Stimulated activated CD8-positive, alpha-beta memory T cell treated with anti-CD3 and anti-CD28 coated beads, Interleukin-2, amount 100 ng/mL, for 48 hours (primary cell): Measurements from ENCODE around the gene MAB21L4.

Experiments used
- DNase-seq, 2 donors: peaks; one replicate each; pipeline ENCODE4 v3.0.0-alpha.2; 2020; ENCODE audit warnings: low read depth in 2 of 2

Gene MAB21L4

DNA sequence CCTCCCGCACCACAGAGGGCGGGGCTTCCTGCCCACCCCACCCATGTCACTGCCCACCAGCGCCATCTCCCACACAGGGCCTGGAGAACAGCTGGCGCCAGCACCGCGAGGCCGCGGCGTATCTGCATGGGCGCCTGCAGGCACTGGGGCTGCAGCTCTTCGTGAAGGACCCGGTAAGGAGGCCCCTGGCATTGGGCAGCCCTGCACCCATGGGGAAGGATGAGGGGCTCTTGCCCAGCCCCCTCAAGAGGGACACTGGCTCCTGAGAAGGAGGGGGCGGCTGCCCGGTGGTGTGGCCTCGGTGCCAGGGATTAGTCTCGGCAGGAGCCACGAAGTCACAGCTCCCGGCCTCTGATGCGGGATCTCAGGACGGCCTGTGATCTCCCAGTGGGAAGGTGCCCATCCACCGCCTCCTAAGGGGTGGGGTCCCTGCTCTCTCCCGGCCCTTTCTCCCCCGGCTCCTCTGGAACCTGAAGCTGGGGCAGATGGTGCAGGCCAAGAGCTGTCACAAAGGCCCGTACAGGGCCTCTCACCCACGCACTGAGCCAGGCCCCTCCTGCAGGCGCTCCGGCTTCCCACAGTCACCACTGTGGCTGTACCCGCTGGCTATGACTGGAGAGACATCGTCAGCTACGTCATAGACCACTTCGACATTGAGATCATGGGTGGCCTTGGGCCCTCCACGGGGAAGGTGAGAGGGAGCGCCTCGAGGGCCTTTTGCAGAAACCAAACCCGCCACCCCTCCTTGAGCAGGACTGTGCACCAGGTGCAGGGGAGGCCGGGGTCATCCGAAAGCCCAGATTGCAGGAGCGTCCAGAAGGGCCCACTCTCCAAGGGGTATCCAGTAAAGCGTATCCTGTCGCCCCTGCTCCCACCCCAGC is 18.3 kb downstream of the MAB21L4 start:
- DNase-seq, result no peak

DNA sequence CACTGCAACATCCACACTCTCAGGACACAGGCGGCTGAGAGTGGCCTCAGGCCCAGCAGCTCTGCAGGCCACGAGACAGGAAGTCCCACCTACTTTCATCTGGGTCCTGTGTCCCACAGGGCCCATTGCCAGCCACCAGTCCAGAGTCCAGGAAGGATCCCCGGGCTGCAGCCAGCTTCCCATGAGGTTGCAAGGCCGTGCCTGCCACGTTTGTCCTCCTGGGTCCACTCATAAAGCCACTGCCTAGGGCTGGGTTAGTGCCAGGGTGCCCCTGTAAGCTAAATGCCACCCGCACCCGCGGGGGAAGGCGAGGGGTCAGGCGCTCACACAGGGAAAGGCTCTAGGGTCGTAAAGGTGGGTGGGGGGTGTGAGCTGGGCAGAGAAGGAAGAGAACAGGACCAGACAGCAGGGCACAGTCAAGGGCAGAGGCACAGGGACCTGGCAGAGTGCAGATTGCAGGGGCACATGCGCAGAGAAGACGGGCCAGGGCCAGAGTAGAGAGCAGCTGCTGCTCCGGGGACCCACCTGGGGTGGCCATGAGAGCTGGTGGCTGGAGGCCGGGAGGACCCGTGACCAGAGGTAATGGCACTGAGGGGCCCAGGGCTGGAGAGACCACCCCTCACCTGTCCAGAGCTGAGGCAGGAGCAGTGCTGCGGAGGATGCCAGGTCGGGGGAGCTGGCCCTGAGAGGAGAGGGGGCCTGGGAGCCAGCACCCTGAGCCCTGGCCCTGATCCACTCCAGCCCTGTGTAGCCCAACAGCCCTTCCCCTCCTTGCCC is 19.3 kb downstream of the MAB21L4 start:
- no peak for DNase-seq

DNA sequence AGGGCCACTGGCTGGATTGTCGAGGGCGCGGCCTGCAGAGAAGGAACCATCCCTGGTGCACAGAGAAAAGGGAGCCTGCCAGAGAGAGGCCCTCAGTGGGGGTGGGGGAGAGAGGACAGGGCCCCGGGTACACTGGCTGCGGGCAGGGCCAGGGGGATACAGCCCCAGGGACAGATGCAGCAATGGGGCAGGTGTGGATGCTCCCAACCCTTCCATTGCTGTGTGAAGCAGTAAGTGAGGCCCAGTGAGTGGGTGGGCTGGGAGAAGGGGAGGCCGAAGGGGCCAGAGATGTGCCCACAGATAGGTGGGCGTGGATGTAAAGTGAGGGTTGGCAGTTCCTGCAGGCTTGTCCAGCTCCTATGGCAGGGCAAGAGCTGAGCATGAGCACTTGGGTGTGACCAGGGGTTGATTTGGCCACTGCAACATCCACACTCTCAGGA is 19.9 kb downstream of the MAB21L4 start:
- no peak for DNase-seq

DNA sequence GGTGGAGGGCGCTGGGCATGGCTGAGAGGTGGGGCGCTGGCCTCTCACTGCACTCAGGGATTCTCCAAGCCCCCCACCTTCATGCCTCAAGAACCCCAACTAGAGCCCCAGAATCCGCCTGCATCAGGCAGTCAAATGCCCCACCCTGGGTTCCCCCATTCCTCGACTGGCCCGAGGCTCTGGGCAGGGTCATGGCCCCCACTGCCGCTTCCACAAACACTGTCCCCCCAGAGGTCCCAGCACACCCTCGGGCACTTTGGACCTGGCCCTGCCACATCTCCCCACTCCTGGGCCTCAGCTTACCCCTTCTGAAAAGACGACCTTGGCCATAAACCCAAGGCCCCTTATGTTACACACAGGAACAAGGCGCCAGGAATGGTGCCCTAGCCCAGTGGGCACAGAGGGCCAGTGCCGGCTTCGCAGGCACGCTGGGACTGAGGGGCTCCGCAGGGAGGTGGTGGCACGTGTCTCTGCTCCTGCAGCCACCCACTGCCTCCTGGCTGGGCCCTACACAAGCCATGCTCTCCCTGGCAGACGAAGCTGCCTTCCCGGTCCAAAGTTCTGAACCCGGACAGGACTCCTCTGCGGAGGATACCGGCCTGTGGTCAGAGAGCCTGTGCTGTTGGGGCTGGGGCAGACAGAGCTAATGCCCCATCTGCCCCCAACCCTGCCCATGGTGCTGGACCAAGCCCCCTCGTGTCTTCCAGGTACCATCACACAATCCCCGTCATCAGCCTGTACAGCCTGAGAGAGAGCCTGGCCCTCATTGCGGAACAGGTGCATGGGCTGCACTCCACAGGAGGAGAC is 20.5 kb downstream of the MAB21L4 start:
- no peak for DNase-seq

DNA sequence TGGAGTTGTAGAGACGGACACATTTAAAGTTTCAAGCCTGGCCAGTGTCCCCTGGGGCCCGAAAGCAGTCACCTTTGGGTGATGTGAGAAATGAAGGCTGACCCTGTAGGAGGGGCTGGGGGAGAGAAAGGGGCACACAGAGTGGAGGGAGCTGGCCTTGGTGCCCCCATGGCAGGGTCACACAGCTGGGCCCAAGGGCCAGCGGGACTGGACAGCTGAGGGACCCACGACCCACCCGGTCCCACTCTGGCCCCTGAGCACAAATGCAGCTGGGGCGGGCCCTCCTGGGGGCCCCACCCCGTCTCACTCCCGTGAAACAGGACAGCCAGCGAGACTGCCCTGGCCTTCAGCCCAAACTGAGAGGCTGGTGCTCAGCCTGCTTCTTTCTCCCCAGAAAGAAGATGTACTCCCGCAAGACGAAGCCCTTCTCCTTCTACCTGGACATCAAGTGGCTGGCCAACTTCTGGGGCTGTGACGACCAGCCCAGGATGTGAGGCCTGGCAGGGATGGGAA is 21.2 kb downstream of the MAB21L4 start:
- no peak for DNase-seq

- no peak for DNase-seq
Measured at GRCh38 chr2:240873805-240874714, 21.9 kb downstream of the MAB21L4 start.

DNA sequence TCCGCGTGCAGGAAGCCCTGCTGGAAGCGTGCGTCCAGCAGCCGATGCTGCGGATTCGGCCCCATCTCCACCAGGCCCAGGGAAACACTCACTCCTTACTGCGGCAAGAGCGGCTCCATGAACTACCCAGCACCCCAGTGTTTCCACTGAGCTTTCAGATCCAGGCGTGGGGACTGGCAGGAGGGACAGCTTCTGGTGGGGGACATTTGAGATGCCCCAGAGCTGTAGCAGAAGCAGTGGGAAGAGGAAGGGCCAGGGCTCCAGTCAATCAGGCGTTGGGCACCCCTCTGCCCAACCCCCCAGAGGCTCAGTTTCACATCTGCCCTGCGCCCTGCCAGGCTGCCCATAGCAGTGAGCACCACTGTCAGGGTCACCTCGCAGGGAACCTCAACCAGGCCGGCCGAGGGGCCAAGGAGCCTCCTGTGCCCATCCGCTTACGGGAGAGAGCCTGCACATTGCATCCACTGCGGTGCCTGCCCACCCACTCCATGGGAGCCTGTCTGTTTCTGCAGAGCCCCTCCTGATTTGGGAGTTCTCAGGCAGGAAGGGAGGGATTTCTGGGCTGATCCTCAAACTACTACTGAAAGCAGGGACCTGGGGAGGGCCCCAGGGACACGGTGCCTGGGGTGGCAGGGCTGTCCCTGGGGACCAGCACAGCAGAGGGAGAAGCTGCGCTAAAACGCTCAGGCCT is 22.7 kb downstream of the MAB21L4 start:
- no peak for DNase-seq

DNA sequence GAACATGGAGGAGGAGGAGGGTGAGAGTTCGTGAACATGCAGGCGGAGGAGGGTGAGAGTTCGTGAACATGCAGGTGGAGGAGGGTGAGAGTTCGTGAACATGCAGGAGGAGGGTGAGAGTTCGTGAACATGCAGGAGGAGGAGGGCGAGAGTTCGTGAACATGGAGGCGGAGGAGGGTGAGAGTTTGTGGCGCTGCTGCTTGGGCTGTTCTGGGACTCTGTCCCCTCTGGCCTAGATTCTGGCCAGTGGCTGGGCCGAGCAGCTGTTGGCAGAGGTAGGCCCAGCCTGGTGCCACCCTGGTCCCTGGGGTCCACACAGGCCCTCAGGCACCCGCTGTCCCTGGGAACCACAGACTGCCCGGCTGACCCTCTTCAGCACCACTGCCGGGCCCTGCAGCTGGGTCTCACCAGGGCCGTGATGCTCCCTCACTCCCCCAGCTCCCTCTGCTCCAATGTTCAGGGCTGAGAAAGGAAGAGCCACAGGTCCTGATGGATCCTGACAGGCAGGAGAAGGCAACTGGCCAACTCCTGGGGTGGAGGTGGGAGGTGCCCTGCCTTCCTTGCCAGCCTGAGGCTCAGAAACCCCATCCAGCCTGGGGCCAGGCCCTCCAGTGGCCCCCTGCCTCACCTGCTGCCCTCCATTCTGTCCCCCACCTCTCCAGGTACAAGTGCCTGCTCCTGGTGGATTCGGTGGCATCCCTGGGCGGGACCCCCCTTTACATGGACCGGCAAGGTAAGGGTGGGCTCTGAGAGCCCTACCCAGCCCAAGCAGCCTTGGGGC is 23.4 kb downstream of the MAB21L4 start:
- DNase-seq, result no peak

DNA sequence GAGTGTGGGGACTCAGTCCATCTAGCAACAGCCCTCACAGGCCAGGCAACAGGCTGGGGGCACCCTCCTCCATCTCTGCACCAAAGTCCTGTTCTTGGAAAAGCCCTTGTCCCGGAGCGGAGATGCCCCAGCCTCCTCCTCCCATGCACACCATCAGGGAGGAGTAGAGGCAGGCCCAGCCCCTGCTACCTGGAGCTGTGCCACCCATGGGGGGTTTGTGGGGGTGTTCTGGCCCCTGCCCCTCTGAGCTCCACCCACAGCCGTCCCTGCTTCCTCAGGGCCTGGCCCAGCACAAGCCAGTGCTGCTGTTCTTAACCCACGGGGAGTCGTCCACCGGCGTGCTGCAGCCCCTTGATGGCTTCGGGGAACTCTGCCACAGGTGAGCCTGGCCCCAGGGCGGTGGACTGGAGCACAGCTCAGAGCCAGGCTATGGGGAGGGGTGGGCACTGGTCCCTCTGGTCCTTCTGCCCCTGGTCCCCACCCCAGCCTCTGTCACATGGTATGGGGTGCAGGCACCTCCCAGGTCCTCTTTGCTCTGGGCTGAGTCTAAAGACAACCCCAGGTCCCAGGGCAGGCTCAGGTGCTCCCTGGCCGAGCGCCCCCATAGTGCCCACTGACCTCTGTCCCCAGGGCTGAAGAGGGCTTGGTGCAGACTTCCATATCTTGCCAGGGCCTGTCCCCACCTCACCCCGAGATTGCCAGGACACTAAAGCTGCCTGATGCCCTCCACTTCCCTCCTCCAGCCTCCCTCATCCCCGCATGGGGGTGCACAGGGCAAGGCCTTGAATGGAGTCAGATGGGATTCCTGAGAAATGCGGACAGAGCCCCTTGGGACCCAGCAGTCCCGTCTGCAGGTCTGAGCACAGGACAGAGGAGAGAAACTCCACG is 24.6 kb downstream of the MAB21L4 start:
- no peak for DNase-seq

DNA sequence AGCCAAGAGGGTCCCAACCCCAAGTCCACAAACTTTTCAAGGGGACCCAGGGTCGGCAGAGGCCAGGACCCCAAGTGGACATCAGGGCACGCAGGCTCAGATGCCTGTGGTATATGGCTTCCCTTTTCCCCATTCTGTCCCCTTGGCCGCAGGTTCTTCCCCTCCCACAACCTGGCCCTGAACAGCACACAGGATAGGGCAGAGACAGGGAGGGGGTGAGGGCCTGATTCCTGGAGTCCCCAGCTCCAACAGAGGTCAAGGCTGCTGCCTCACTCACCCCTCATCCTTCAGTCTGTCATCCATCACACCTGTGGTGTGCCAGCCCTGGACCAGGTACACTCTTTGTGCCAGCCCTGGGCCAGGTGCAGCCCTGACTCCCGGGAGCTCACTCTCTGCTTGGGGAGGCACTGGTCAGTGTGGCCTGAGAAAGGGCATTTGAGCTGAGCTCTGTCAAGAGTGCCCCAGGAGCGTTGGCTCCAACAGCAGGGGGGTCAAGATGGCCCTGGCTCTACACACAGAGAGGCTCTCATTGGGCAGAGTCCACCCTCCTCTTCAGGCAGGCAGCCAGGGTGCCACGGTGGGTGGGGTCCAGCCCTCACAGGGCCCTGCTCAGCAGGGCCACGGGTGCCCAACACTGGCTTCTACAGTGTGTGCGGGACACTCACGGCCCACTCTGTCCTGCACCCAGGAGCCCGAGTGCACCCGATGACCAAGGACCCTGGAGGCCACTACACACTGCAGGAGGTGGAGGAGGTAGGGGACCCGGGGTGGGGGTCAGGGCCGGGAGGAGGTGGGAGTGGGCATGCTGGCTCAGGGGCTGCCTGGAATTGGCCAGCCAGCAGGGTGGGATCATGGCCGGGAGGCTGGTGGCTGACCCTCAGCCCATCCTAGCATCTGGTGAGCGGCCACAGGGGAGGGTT is 25.7 kb downstream of the MAB21L4 start:
- no peak for DNase-seq

- no peak for DNase-seq
Measured at GRCh38 chr2:240869109-240869955, 26.6 kb downstream of the MAB21L4 start.

DNA sequence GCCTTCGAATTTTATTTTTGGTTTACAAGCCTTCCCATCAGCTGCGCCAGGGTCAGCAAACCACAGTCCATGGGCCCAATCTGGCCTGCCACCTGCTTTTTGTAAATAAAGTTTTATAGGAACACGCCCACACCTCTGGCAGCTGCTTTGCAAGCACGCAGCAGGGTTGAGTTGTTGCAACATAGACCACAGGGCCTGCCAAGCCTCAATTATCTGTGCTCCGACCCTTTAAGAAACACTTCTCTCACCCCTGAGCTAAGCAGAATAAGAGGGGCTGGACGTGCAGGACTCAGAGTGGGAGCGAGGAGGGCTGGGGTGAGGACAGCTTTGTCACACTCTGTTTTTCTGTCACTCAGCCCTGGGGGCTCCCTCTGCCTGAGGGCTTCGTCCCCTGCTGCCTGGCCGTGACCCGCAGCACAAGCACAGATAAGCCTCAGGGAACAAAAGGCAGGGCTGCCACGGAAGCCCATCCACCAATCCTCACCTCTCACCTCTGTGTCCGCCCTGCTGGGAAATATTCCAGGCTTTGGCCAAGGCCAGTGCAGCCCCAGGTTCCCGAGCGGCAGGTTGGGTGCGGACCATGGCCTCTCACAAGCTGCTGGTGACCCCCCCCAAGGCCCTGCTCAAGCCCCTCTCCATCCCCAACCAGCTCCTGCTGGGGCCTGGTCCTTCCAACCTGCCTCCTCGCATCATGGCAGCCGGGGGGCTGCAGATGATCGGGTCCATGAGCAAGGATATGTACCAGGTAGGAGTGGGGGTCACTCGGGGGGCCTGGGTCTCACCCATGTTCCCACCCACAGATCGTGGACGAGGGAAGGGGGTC is 27.5 kb downstream of the MAB21L4 start, which contains the start of gene AGXT:
Gene AGXT, plus strand, starts transcription at position 539 of the 823 bp plus-strand sequence. Its CDS starts 42 bp downstream, at position 581.
- no peak for DNase-seq

DNA sequence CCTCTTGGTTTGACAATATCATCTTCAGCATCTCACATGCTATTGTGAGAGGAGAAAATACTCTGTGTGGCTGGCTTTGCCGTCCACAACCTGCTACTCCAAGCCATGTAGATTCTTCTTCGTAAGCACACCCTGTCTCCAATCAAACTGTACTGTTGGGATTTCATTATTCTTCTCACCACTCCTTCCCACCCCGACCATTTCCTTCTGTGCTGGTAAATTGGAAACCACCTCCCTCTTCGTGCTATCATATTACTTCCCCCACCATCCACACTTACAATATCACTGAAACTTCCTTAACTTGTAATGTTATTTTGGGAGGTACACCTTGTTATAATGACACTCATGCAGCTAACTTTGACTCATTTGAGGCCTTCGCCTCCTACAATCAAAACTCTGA is 30.6 kb downstream of the MAB21L4 start:
- no peak for DNase-seq

GRCh38 chr2:240864475-240864874 is 31.5 kb downstream of the MAB21L4 start:
- no peak for DNase-seq

DNA sequence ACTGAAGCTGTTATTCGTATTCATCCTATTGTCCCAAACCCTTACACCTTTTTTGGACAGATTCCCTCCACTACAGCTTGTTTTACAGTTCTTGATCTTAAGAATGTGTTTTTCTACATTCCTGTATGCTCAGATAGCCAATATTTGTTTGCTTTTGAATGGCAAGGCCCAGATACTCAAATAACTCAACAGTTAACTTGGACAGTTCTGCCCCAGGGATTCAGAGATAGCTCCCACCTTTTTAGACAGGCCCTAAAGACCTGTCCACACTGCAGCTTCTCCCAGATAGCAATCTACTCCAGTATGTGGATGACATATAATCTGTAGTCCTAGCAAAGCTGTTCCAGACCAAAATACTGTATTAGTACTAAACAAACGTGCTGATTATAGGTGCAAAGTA is 34.4 kb downstream of the MAB21L4 start:
- no peak for DNase-seq
